K562 (cell line): ENCODE results near the gene RORC.

ENCODE experiments used
- HEY1 ChIP-seq: fragments of 250-450 bp; sonication (Bioruptor Pico); IDR thresholded peaks from 2 replicates; pipeline ENCODE4 v1.5.0; 2020; ENCODE audit warnings: mild to moderate bottlenecking, moderate library complexity, borderline replicate concordance
- IRF1 ChIP-seq: sonication (generic); formaldehyde crosslinking; IDR thresholded peaks from 2 replicates; pipeline ENCODE4 v1.8.0; 2022; ENCODE audit warnings: missing genetic modification reagents, mild to moderate bottlenecking, borderline replicate concordance
- POLR2AphosphoS5 ChIP-seq: IDR thresholded peaks from 2 replicates; pipeline ENCODE4 v1.6.1; 2011; ENCODE audit warnings: mild to moderate bottlenecking, low read depth, low read length, moderate library complexity; ENCODE audit not compliant: control insufficient read depth, insufficient read depth
- ZNF780A ChIP-seq: fragments of 250-450 bp; sonication (Bioruptor Pico); IDR thresholded peaks from 2 replicates; pipeline ENCODE4 v1.5.0; 2021; ENCODE audit warnings: mild to moderate bottlenecking

GRCh38 chr1:151759241-151759640 is 72.4 kb downstream of the RORC start:
- no peak for TF ChIP-seq ZNF780A
- TF ChIP-seq IRF1, result no peak
- no peak for TF ChIP-seq POLR2AphosphoS5
- TF ChIP-seq HEY1 (CRISPR knock-in tag), result no peak
